GM13976 (cell line): Measurements from ENCODE around the gene NEU2.

Source experiments
- DNase-seq: peaks from one replicate; pipeline ENCODE4 v3.0.0; 2012; ENCODE audit warnings: low spot score
- CTCF ChIP-seq: IDR thresholded peaks from 2 replicates; pipeline ENCODE4 v1.5.1; 2012; ENCODE audit warnings: borderline replicate concordance, mild to moderate bottlenecking; ENCODE audit not compliant: insufficient read depth; ENCODE audit errors: extremely low read depth, missing control alignments, control extremely low read depth
- in situ Hi-C: fragments of 300-500 bp; cut with MboI; formaldehyde crosslinking; loops from one replicate; pipeline ENCODE4 v1.12.0; 2022; ENCODE audit warnings: low sequenced_read_pairs, mixed read lengths, inconsistent platforms; ENCODE audit not compliant: unreplicated experiment

NEU2 gene

DNA sequence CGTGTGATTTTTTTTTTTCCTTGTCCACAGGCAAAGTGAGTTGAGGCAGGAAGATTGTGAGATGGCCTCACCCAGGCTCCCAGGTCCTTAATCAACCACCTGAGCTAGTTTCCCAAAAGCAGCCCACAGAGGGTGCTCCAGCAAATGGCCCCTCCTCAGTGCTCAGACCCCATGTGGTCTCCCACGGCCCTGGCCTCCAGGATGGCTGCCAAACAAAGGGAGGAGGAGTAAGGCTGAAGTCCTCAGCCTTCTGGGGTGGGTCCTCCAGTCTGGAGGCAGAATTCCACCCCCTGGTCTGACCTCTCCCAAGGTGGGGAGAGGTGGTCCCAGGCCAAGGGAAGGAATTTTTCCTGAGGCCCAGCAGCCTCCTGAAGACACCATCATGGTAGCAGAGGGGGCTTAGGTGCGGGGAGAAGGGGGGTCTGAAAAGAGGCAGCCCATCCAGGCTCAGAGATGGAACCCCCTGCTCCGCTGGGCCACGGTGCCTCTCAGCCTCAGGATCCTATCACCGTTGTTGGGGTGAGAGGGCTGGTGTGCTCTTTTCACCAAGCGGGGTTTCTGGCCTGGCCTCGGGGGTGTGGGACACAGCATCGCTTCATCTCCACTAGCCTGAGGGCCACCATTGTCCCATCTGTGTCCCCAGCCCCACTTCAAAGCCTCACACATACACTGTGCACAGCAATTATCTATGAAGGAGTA is 21.8 kb upstream of the NEU2 start:
- in situ Hi-C loops: no loop called here
- no peak for DNase-seq
- TF ChIP-seq CTCF: no peak

GRCh38 chr2:233011268-233011650 is 21.2 kb upstream of the NEU2 start:
- in situ Hi-C loops: no loop called here
- no peak for DNase-seq
- TF ChIP-seq CTCF: no peak

DNA sequence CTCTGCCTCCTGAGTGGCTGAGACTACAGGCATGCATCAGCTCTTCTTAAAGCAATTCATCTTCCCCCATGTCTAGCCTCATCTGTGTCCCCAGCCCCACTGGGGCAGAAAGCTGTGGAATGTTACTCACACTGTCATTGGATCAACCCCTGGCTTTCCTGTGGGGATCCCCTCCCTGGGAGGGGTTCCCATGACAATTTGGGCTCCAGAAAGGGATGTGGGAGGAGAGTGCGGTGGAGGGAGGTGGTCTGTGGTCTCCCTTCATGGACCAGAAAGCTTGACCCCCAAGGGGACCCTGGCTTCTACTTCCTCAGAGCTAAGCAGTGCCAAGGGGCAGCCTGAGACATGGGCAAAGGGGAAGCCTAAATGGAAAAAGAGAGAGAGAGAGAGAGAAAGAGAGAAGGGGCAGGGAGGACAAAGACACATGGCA is 20.8 kb upstream of the NEU2 start:
- TF ChIP-seq CTCF: no peak
- in situ Hi-C loops: no loop called here
- DNase-seq: no peak

GRCh38 chr2:233012301-233012971 is 20.0 kb upstream of the NEU2 start:
- no peak for DNase-seq
- in situ Hi-C loops: no loop called here
- no peak for TF ChIP-seq CTCF

- DNase-seq: no peak
- no peak for TF ChIP-seq CTCF
- in situ Hi-C loops: no loop called here
Observed at GRCh38 chr2:233013027-233013461, 19.4 kb upstream of the NEU2 start, which contains the start of gene NGEF. Gene NGEF (minus strand): TSS chr2:233013256. CDS start chr2:232974890, 38,366 bp downstream.

- no peak for DNase-seq
- in situ Hi-C loops: no loop called here
- no peak for TF ChIP-seq CTCF
Observed at GRCh38 chr2:233013650-233014049, 18.8 kb upstream of the NEU2 start.
